OCI-LY7 (cell line): ENCODE data around the gene UBE2G2.

Experiments used
- EZH2phosphoT487 ChIP-seq: fragments of 200-600 bp; sonication (generic); IDR thresholded peaks from 2 replicates; pipeline ENCODE4 v1.6.1; 2018; ENCODE audit warnings: low read depth, borderline replicate concordance, mild to moderate bottlenecking, mixed run types, antibody characterized with exemption, low read length, moderate library complexity, mixed read lengths
- TF ChIP-seq, protein P1 (sequence below): fragments of 200-600 bp; sonication (generic); conservative IDR thresholded peaks from 2 replicates; pipeline ENCODE4 v1.5.1; 2014; ENCODE audit warnings: mild to moderate bottlenecking, antibody characterized with exemption, low read length, moderate library complexity, mixed read lengths

DNA sequence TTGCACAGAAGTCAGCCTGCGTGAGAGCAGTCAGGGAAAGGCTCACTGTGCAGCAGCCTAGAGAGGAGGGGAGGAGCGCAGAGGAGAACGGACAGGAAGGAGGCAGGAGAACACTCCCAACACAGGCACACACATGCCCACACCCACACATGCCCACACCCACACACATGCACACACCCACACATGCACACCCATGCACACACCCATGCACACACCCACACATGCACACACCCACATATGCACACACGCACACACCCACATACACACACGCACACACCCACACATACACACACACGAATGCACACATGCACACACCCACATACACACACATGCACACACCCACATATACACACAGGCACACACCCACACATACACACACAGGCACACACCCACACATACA, 9.2 kb upstream of the UBE2G2 start:
- TF ChIP-seq, protein P1, sequence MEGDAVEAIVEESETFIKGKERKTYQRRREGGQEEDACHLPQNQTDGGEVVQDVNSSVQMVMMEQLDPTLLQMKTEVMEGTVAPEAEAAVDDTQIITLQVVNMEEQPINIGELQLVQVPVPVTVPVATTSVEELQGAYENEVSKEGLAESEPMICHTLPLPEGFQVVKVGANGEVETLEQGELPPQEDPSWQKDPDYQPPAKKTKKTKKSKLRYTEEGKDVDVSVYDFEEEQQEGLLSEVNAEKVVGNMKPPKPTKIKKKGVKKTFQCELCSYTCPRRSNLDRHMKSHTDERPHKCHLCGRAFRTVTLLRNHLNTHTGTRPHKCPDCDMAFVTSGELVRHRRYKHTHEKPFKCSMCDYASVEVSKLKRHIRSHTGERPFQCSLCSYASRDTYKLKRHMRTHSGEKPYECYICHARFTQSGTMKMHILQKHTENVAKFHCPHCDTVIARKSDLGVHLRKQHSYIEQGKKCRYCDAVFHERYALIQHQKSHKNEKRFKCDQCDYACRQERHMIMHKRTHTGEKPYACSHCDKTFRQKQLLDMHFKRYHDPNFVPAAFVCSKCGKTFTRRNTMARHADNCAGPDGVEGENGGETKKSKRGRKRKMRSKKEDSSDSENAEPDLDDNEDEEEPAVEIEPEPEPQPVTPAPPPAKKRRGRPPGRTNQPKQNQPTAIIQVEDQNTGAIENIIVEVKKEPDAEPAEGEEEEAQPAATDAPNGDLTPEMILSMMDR = no peak
- TF ChIP-seq EZH2phosphoT487 = no peak
